Inflammatory macrophage treated with lipopolysaccharide for 4 hours (primary cell): ENCODE data around the gene ITPR1.
A peak's percentile ranks its signal among the peaks of the same experiment; 100 is the strongest.

Experiments used
- DNase-seq: peaks from one replicate; pipeline ENCODE4 v3.0.0-alpha.2; 2020

ITPR1 gene

DNA sequence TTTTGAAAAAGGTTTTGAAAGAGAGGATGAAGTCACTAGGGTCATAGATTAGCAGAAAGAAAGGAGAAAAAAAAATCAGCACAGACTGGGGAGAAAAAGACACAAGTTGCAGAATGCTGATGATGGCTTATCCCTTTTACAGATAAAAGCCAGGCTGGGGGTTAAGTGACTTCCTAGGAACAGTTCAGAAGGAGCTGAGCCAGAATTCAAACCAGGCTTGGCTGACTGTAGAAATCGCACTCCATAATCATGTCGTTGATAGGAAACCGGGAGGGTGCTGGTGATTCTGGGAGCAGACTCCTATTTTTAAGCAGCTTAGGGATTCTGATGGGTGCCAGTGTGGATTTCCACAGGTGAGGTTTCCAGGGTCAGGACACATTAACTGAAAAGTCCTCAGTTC, 326.6 kb downstream of the ITPR1 start:
- DNase-seq, result no peak

DNA sequence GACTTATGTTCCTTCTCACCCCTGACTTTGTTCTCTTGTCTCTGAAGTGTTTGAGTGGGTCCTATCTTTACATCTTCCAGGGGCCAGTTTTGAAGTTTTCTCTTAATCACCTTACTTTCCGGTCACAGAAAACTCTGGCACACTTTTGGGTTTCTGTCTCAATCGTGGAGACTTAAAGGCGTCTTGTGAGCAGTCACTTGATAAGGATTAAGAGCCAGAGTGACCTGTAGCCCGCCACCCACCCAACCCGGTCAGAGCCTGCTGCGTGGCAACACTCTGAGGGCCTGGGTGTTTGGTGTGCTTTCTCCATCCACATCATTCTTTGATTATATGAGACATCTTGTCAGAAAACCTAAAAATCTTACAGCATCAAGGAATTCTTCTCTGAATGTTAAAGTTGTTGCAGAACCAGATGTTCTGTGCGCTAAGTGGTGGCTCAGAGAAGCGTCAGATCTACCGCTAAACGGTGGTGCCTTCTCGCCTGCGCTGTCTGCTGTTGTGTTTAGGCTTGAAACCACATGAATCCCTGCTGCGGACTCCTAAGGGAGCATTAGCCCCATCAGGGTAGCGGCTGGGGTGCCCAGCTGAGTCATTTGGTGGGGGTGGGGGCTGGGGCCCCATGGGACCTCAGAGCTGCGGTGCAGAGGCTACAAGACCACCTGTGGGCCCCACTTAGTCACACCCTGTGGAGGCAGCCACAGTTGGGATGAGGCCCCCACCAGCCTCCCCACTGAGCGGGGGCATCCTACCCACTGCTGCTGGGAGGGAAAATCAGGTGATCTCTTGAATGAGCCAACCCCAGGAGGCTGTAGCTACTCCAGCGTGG, 327.4 kb downstream of the ITPR1 start:
- no peak for DNase-seq

DNA sequence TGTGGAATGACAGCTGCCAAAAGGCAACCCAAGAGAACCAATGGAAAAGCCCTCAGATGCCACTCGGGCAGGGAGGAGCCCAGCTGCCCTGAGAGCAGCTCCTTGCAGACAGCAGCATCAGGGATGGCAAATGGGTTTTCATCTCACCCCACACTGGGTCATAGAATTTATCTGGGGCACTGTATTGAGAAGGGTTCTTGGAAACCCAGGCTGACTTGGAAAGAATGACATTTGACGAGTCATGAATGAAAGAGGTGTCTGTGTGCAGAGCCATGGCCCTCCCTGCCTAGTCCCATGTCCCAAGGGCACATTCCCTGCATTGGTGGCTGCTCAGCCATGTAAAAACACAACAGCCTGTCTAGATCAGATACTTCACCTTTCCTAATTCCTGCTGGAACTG, 328.2 kb downstream of the ITPR1 start:
- DNase-seq, result no peak

DNA sequence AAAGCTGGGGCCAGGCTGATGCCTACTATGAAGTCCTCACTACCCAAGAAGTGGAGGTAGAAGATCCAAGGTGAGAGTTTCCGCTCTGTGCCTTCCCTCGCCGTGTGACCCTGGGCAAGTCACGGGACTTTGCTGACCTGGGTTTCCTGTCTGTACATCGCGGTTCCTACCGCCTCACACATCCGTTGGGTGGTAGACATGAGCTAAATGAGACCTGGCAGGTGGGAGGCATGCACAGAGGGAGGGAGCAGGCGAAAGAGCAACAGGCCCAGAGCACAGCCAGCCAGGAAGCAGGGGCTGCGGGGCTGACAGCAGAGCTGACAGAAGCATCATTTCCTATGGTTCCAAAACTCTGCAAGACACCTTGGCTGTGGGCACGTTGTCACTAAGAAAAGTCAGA, 328.8 kb downstream of the ITPR1 start:
- DNase-seq, result no peak

DNA sequence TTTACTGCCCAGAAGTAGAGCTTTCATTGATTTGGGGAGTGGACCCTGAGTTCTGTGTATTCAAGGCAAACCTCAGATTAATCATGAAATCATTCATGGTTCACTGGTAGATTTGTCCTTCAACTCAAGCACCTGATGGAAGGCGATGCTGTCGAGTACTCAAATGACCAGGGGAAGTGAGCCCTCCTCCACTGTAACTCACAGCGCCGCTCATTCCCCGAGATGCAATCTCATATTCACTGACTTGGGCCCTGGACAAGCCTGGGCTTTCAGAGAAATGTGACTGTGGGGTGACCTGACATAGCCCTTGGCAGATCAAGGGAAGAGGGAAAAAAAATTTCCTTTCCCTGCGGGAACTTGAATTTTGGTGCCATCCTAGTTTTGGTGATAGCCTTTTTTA, 329.4 kb downstream of the ITPR1 start:
- DNase-seq, result no peak

DNA sequence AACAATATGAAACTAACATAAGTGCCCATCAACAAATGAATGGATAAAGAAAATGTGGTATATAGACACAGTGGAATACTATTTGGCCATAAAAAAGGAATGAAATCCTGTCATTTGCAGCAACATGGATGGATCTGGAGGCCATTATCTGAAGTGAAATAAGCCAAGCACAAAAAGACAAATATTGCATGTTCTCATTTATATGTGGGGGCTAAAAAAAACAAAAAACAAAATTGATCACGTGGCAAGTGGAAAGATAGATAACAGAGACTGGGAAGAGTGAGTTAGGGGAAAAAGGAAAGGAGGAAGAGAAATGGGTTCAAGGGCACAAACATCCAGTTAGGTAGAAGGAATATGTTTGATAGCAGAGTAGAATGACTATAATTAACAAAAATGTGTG, 330.2 kb downstream of the ITPR1 start:
- DNase-seq, result no peak

DNA sequence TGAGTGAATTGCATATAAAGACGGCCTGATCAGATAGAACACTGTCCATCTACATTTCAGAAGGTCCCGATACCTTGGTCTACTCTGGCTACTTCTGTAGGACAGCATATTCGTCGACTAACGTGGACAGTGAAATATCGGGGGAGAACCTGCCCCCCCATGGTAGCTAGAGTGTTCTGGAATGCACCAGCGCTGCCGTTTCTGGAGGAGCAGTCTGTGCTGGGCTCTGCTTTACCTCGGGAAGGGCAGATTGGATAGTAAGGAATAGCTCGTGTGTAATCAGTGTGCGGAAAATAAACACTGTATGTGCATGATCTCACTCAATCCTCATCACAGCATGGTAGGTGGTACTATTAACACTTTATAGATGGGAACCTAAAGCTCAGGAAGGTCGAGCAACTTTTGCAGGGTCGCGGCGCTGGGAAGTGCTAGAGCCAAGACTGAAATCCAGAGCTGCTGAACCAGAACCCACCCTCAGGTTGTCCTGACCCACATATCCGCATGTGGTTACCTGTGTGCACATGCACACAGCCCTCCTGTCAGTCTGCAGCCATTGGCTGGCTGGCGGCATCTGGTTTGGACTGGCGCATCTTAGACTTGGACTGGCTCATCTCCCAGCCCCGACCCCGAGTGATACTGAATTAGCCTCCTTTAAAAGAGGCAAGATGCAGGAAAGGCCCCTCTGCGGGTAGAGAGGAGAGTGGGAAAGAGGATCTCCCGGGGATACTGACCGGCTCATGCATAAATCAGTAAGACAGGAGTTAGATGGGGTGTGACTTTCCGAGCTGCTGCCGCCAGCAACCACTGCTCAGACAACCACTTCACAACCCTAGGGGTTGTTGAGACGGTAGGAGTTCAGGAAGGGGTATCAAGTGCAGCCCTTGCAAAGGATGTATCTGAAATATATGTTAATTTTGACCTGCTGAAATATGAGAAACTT, 331.1 kb downstream of the ITPR1 start:
- no peak for DNase-seq

DNA sequence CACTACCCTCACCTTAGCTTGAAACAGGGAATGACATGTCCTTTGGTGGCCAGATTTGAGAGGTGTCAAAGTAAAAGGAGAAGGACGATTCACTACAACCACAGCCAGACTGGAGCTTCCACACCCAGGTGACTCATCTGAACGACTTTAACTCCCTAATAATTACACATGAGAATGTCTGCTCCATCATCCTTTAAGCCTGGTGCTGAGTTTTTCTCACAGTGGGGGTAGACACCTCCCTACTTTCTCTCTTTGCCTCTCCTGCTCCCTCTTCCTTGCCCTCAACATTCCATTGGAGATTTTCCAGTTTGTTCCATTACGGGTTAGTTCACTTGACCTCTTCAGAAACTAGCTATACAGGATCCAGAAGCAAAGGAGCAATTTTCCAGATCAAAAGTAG, 331.8 kb downstream of the ITPR1 start:
- DNase-seq, result peak; percentile 68

DNA sequence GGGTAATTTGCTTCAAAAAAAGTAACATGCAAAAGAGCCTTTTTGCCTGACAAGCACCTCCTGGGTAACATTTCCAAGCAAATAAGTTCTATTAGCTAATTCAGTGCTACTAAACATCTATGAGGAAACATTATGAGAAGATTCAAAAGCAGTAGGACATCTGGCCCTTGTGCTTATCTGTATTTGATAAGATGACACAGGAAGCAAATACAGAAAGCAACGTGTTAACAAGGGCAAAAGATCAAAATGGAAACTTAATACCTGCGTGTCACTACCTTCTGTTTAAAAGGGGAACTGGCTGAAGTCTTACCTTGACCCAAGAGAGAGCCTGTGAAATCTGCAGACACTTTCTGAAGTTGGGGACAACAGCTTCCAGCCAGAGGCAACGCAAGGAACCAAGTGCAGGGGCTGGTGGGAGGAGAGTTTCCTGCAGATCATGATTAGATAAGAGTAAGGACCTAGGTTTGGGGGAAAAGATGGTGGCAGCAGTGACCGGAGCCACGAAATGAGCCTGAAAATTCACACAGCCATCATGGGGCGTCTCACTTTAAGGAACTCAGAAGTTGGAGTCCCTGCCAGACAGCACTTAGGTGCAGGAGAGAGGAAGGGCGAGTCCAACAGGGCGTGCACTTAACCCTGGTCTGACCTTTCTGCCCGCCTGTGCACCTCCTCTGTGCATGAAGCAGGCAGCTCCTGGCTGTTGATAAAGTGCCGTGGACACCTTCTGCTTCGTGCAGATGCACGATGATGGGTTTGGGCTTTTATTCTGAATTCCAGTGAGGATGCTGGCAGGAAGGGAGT, 332.5 kb downstream of the ITPR1 start:
- peak; percentile 36 for DNase-seq

DNA sequence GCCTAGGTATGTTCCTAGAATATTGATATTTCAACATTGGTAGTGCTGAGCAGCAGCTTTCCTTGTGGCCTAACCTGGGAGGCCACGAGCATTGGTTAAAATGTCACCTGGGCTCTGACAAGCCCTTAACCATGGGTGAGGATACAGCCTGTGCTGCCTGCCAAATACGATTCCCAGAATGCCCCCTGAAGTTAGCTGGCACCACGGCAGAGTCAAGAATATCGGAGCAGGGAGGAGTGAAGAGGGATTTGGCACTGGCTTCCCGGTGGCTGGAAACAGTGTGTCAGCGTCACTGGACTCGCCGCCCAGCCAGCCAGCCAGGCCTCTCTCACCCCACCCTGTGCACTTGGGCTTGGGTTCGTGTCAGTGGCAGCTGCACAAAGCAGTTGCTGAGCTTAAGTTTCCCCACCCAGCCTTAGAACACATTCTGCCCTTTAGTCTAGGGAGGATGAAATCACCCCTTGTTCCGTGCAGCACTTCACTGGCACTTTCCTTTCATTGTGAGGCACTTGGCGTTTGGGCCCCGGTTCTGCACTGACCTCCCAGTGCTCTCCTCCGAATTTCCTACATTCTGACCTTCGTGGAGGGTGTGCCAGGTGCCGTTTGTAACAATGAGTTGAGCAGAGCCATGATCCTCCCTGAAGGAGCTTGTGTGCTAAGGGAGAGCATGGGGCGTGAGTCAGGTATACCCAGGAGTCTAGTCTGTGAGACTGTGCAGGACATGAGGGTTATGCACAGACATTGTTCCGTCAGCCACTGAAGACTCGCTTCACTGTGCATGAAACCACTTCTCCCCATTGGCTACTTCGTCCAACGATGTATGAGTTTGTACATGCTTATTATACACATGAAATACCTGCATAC, 333.3 kb downstream of the ITPR1 start:
- DNase-seq, result no peak

DNA sequence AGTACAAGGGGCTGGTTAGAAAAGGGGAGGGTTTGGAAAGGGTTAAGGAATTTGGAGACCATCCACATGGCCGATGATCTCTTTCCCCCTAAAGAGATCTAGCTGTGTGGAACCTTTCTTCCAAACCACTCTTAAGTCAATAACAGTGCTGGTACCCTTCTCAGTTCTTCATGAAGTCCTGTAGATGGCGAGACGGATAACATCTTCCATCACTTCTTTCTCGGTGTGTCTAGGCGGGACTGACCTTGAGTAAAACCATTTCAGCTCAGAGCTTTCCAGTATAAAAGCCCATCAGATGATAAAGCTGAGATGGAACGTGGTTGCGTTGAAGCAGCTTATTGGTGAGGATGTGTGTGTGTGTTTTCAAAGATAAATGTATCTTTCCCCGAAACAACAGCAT, 334.6 kb downstream of the ITPR1 start:
- DNase-seq, result no peak

DNA sequence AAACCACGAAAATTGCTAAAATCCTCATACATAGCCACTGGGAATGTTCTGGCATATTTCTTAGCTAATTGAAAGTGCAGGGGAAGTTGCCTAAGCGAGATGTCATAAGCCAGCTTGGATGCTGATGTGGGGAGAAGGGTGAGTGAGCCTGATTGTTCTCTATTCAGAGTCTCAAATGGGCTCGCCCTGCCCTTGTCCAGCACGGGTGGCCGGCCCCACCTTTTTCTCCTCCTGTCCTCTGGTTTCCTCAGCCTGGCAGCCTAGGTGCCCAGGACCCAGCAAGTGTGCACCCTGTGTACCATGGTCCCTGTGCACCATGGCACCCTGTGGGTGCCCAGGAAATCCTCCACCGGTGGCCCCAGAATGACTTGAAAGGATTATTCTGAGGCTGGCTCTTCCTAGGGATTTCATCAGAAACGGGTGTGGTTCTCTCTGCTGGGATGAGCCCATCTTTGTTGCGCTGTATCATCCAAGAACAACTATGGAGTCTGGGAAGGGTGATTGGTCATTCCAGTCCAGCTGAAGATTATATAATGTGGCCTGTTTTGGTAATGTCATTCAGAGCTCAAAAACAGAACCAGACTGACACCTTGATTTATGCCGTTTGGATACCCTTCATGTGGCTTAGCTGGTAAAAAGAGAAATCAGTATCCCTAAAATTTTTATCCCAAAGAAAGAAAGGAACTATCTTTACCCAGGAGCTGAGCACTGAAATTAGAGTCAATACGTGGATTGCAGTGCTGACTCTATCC, 335.3 kb downstream of the ITPR1 start:
- peak; percentile 86 for DNase-seq

DNA sequence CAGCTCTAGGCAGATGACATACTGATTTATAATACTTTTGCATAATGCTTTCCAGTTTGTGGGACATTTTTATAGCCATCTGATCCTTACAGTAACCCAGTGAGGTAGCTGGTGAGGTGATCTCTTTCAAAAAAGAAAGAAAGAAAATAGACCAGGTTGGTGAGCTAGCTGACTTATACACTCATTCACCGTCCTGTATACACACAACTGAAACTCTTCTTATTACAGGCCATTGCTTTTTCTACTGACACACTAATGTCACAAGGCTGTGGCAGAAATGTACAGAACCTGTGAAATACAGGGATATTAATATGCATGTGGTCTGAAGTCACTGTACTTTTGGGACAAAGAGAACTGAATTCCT, 335.9 kb downstream of the ITPR1 start:
- DNase-seq, result peak; percentile 47

DNA sequence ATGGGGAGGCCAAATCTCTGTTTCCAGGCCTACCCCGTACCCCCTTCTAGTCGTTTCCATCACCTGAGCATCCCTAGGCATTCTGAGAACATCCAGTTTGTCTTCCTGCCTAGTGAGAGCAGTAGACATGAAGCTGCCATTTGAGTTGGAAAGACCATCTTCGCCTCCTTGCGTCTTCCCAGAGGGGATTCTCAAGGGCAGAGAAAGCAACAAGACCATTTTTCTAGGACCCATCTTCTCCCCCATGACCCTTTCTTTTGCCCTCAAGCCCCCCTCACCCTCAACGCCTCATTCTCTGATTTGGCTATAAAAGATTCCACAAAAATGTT, 337.4 kb downstream of the ITPR1 start:
- DNase-seq, result no peak

DNA sequence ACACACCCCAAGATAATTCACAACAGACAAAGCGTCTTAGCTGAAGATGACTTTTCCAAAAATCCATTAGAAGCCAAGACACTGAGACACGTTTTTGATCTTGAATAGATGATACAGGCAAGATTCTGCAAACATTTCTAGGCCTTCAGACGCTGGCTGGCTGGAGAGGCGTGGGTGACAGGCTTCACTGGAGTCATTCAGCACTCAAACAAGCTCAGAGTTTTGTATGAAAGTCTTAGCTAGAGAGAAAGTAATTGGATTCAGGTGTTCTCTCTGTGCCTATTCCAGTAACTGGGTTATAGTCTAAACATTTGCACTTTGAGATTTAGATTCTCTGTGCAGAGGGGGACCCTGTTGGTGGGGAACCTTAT, 338.4 kb downstream of the ITPR1 start:
- DNase-seq, result no peak

DNA sequence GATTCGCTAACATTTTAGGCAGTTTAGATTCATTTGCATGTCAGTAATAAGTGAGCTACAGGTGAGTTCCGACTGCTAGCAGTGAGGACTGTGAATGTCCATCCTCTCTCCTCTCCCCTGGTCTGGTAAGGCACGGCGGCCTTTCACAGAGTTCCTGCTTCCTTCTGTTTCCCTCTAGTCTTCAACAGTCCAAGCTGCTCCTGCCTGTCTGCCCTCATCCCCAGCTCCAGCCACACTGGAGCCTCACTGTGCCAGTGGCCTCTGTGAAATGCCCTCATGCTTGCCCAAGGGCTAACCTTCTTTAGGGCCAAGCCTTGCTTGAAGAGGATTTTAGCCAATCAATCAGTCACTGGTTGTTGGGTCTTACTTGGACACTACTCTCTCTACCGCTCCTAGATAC, 340.3 kb downstream of the ITPR1 start:
- no peak for DNase-seq

DNA sequence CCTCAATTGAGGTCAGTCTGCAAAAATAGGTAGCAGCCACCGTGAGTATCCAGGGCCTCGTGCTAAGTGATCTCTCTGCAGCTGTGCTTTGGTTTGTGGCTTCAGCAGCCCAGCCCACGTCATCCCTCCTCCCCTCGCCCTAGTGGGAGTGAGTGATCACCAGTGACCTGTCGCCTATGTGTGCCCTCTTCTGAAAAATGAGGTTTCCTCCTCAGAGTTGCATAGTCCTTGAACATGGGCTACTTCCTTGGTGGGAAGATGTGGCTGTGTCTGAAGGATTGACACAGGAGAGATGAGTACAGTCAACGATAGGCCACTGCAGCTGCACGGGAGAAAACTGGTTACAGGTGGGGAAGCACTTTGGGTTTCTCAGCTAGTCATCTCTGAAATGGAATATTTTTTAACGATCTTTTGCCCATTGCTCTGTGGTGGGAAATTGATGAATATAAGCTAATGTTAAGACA, 341.3 kb downstream of the ITPR1 start:
- DNase-seq, result peak; percentile 66

DNA sequence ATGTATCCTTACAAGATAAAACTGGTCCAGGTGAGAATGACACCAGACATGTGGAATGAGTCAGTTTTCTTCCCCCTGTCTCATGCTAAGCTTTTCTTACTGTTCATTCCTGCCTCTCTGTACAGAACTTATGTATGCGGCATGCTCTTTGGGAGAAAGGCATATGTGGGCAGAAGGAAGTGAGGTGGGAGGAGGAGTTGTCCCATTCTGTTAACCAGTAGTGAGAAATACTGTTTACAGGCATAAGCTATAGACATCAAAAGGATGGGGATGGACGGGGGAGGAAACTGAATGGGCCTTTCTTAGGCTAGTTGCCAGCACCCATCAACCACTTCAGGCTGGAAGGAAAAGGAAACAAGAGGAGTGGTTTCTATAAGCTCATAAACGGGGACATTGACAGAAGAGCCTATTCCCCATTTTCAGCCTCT, 342.5 kb downstream of the ITPR1 start:
- DNase-seq, result peak; percentile 18

DNA sequence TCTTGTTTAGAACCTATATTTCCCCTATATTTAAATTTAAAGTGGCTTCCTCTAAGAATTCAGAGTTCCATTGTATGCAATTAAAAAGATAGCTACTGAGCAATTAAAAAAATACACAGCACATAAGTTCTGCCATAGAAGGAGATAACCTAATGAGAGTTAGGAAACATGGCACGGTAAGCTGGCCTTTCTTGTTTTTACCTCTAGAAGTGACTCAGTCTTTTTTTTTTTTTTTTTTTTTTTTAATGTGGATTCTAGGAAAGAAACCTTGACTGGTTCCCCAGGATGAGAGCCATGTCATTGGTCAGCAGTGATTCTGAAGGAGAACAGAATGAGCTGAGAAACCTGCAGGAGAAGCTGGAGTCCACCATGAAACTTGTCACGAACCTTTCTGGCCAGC, 343.4 kb downstream of the ITPR1 start:
- no peak for DNase-seq

DNA sequence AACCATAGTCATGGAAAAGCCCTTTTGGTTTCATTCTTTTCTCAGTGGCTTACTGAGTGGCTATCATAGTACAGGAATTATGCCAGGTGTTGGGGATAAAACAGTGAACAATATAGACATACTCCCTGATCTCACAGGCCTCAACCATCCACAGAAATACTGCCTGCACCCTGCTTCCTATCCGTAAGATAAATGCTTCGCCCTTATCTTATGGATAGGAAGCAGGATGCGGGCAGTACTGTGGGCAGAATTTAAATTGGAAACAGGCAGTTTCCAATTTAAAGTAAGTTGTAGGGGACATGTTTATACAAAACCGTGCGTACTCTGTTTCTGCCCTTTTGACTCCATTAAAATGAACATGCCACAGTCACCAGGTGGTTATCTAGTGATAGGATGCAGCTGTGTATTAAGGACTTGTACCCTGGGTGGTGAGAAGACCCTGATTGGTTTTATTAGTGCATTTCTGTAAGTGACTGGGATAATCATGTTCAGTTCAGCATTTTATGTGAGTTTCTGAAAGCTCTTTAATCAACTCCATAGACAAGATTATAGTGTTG, 344.3 kb downstream of the ITPR1 start:
- DNase-seq, result no peak

DNA sequence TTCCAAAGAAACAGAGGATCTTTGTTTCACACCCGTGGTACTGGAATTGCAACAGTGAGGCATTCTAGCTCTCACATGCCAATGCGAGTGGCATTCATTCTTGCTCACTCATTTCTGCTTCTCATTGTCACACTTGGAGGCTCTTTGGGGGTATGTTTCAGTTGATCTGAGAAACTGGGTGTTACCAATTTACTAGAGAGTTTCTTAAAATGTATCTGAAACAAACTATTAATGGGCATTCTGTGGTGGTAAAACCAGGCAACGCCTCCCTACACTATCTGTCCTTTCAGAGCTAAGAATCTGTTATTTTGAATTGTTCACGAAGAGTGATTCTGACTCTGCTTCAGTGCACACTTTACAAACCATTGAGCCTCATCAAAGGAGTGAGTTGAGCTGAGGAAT, 345.5 kb downstream of the ITPR1 start:
- DNase-seq, result no peak
